Activated CD4-positive, alpha-beta T cell treated with anti-CD3 and anti-CD28 coated beads, Interleukin-2, amount 10 ng/mL, durations not matched to agents 7 days and 5 days (primary cell): ENCODE results near the gene COL5A1. TPM values are rescaled to one million over a fixed set of nuclear protein-coding genes. Genes with fewer than 3 reads are reported as not detected.

Experiments
- CTCF ChIA-PET: fragments of 350-600 bp; sonication (Branson Sonifier 250); formaldehyde crosslinking; loops from one replicate; lab custom pipeline; 2021; ENCODE audit warnings: antibody characterized with exemption; lab: Charles Lee
- POLR2A ChIA-PET: fragments of 350-600 bp; sonication (Branson Sonifier 250); formaldehyde crosslinking; loops from one replicate; lab custom pipeline; 2021; ENCODE audit warnings: antibody characterized with exemption; lab: Charles Lee
- DNase-seq: peaks from one replicate; pipeline ENCODE4 v3.0.0-alpha.2; 2020
- H3K27ac Mint-ChIP-seq: one replicate; pipeline ENCODE4 v1.8.0; 2021; ENCODE audit warnings: mild to moderate bottlenecking, moderate library complexity, mixed read lengths
- H3K27me3 Mint-ChIP-seq: one replicate; pipeline ENCODE4 v1.8.0; 2021; ENCODE audit warnings: mixed read lengths
- H3K36me3 Mint-ChIP-seq: one replicate; pipeline ENCODE4 v1.8.0; 2021; ENCODE audit warnings: low read depth, mixed read lengths
- H3K4me1 Mint-ChIP-seq: one replicate; pipeline ENCODE4 v1.8.0; 2021; ENCODE audit warnings: mixed read lengths
- H3K4me3 Mint-ChIP-seq: one replicate; pipeline ENCODE4 v1.8.0; 2021; ENCODE audit warnings: mild to moderate bottlenecking, moderate library complexity, mixed read lengths
- H3K9me3 Mint-ChIP-seq: one replicate; pipeline ENCODE4 v1.8.0; 2021; ENCODE audit warnings: mixed read lengths
- total RNA-seq, 2 experiments: library from RNA; stranded (reverse); gene quantifications; one replicate each; pipeline ENCODE4 v1.2.3, GENCODE V29; 2021

Gene COL5A1
- total RNA-seq, 2 experiments from 2014 or later: 0.15 to 0.30 TPM

DNA sequence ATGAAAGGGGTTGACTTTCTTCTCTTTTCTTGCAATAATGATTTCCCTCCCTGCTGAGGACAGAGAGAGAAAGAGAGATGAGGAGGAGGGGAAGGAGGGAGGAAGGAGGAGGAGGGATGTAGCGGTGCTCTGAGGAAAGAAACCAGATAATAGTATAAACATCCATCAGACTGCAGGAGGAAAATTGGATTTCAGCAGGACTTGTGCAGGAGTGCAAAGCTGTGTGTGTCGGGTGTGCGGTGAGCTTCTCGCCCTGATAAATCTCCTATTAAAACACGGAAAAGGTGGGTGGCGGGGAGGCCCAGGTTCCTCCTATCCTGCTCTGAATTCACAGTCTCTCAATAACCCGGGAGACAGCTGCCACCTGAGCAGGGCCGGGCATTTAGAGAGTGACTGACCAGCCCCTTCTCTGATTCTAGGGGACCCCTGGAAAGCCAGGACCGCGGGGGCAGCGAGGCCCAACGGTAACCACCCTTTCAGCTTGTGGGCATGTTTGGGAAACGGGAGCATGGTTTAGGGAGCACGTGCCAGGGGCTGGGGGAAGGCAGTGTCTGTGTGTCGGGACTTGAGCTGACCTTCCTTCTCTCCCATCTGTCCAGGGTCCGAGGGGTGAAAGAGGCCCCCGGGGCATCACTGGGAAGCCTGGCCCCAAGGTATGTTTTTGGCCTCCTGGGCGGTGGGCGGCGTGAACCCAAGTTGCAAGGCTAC is 153.2 kb downstream of the COL5A1 start:
- no peaks in the 10 kb centered on the region for H3K4me1 Mint-ChIP-seq
- H3K9me3 Mint-ChIP-seq: no peaks in the 10 kb centered on the region
- ChIA-PET CTCF (interaction anchor here (0.7 kb wide), 1 partner anchor 289 kb away, joined by 3 read pairs; no protein-coding TSS in a partner anchor), POLR2A (no interaction called here)
- no peak for DNase-seq
- H3K27ac Mint-ChIP-seq: no peak overlapping the region
- no peak overlapping the region for H3K4me3 Mint-ChIP-seq
- peaks cover 5% of the 10 kb centered on the region for H3K27me3 Mint-ChIP-seq
- H3K36me3 Mint-ChIP-seq: no peaks in the 10 kb centered on the region

DNA sequence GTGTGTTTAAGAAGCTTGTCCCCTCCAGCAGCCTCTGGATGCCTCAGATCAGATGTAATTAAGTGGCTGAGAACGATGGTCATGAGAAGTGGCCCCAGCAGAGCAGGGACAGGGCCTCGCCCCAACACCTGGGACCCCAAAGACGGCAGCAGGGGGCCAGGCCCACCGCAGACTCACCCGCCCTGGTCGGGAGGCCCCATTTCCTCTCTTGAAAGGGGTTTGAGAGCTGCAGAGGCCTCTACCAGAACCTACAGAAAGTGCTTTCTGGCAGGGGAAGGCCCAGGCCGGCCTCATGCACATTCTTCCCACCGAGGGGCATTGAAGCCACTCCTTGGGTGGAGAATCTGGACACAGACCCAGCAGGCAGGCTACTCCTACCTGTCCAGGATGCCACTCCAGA is 153.8 kb downstream of the COL5A1 start:
- H3K27ac Mint-ChIP-seq: no peak overlapping the region
- H3K36me3 Mint-ChIP-seq: no peaks in the 10 kb centered on the region
- H3K4me3 Mint-ChIP-seq: no peak overlapping the region
- DNase-seq: no peak
- POLR2A ChIA-PET: interaction anchor here (0.6 kb wide), 1 partner anchor 732 kb away, joined by 3 read pairs; no protein-coding TSS in a partner anchor
- H3K9me3 Mint-ChIP-seq: no peaks in the 10 kb centered on the region
- no peaks in the 10 kb centered on the region for H3K4me1 Mint-ChIP-seq
- CTCF ChIA-PET: no interaction called here
- peaks cover 5% of the 10 kb centered on the region for H3K27me3 Mint-ChIP-seq

DNA sequence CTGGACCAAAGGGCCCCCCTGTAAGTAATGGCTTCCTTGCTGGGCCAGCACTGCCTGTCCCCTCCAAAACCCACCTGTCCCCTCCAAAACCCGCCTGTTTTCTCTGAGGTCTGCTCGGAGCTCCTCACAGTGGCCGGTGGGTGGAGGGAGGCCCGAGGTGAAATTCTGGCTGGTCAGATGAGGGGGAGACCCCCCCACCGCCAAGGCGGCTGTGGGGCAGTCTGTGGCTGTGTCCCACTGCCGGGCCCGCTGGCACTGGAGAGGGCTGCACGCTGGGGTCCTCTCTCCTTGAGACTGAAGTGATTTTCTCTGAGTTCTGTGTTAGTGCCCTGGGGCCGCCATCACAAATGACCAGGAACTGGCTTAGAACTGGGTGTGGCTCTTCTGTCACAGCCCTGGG is 155.3 kb downstream of the COL5A1 start:
- no peak overlapping the region for H3K4me3 Mint-ChIP-seq
- H3K4me1 Mint-ChIP-seq: no peaks in the 10 kb centered on the region
- DNase-seq: no peak
- POLR2A ChIA-PET: no interaction called here
- H3K27ac Mint-ChIP-seq: no peak overlapping the region
- H3K27me3 Mint-ChIP-seq: peaks cover 5% of the 10 kb centered on the region
- no peaks in the 10 kb centered on the region for H3K9me3 Mint-ChIP-seq
- CTCF ChIA-PET: no interaction called here
- H3K36me3 Mint-ChIP-seq: no peaks in the 10 kb centered on the region

DNA sequence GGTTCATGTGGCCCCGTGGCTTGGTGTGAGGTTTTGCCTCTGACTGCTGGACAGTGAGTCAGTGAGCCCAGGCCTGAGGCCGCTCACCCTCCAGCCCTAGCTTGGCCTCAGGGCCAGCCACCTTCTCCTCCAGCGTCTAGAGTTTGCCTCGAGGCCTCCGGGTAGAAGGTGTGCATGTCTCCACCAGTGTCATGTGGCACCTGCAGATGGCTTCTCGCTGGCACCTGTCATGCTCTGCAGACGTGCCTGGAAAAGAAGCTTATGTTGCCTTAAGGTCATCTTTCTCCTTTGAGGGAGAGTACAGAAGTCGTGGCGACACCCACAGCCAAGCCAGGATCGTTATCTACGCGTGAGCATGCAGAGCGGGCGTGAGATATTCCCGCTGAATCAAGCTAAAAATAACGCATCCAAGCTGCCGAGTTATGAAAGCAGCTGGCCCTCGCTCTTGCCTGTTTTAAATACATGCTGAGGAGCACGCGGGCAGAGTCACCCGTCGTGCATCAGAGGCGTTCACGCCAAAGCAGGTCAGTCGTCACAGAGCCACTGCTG is 159.3 kb downstream of the COL5A1 start:
- no peaks in the 10 kb centered on the region for H3K9me3 Mint-ChIP-seq
- H3K4me1 Mint-ChIP-seq: no peaks in the 10 kb centered on the region
- no peaks in the 10 kb centered on the region for H3K27me3 Mint-ChIP-seq
- no peaks in the 10 kb centered on the region for H3K36me3 Mint-ChIP-seq
- H3K4me3 Mint-ChIP-seq: no peak overlapping the region
- ChIA-PET POLR2A (no interaction called here), CTCF (no interaction called here)
- no peak overlapping the region for H3K27ac Mint-ChIP-seq
- no peak for DNase-seq

DNA sequence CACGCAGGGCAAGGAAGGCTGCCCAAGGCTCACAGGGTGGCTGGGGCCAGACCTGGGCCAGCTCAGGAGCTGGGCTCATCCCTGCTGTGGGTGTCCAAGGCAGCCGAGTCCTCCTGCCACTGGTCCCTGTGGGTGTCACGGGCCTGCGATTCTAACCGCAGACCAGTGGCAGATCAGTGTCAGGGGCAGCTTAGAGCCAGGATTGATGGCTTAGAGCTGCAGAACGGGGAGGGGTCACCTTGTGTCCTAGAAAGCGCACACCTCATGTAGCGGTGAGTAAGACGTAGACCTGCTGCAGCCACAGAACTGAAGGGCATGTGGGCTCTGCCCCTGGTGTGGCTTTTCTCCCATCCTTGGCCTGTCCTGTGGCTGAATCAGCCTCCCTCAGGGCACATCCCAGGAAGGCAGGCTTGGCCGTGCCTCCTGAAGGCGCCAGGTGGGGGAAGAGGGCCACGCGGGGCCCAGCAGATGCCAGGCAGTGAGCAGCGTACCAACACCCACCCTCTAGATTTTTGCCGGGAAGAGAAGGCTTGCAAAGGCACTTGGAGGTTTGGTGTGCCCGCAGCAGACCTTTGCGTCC is 160.7 kb downstream of the COL5A1 start:
- Mint-ChIP-seq H3K36me3 (no peaks in the 10 kb centered on the region), H3K4me3 (no peak overlapping the region), H3K4me1 (no peaks in the 10 kb centered on the region), H3K27ac (no peak overlapping the region), H3K27me3 (no peaks in the 10 kb centered on the region), H3K9me3 (no peaks in the 10 kb centered on the region)
- CTCF ChIA-PET: no interaction called here
- POLR2A ChIA-PET: no interaction called here
- no peak for DNase-seq

DNA sequence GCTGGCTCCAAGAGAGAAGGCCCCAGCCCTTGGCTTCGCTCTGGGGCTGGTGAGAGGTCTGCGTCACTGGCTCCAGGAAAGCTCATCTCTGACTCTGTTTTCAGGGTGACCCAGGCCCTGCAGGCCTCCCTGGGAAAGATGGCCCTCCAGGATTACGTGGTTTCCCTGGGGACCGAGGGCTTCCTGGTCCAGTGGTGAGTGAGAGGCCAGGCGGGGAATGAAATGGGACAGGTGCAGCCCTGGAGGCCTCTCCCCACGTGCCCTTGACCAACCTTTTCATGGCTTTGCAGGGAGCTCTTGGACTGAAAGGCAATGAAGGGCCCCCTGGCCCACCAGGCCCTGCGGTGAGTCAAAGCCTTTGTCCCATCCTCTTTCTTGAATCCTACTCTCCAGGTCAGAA is 163.3 kb downstream of the COL5A1 start:
- no peaks in the 10 kb centered on the region for H3K36me3 Mint-ChIP-seq
- no peak overlapping the region for H3K4me3 Mint-ChIP-seq
- ChIA-PET CTCF (no interaction called here), POLR2A (no interaction called here)
- H3K4me1 Mint-ChIP-seq: no peaks in the 10 kb centered on the region
- no peak overlapping the region for H3K27ac Mint-ChIP-seq
- no peaks in the 10 kb centered on the region for H3K9me3 Mint-ChIP-seq
- DNase-seq: no peak
- no peaks in the 10 kb centered on the region for H3K27me3 Mint-ChIP-seq

DNA sequence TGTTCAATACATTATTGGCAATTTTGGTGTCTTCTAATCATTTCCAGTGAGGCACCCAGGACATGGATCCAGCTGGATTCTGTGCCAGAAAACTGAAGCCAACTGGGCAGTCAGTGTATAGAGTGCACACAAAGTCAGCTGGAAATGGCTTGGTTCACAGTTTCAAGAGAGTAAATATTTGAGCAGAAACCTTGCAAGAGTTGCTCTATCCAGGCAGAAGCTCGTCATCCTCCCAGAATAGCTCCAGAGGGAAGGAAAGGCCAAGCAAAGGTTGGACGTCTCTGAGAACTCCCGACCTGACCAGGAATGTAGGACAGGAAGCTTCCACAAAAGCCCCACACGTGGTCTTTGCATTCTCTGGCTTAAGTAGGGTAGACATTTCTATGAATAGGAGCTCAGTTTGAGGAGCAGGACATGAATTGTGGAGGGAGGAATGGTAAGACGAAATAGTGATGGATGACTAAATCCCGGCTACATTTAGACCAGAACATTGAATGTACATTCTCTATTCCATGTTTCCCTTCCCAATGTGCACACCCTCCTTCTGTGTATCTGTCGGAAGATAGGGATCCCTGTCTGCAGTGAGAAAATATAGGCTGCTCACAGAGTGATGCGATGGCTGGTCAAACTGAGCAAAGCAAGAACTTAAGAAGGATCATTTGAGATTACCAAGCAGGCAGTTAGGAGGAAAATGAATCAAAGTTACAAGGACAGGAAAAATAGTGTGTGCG is 166.3 kb downstream of the COL5A1 start:
- no peaks in the 10 kb centered on the region for H3K9me3 Mint-ChIP-seq
- no peak overlapping the region for H3K27ac Mint-ChIP-seq
- ChIA-PET POLR2A (interaction anchor here (0.6 kb wide), 1 partner anchor 109 kb away, joined by 4 read pairs; no protein-coding TSS in a partner anchor), CTCF (no interaction called here)
- H3K4me1 Mint-ChIP-seq: no peaks in the 10 kb centered on the region
- no peak for DNase-seq
- no peaks in the 10 kb centered on the region for H3K27me3 Mint-ChIP-seq
- no peak overlapping the region for H3K4me3 Mint-ChIP-seq
- H3K36me3 Mint-ChIP-seq: no peaks in the 10 kb centered on the region

DNA sequence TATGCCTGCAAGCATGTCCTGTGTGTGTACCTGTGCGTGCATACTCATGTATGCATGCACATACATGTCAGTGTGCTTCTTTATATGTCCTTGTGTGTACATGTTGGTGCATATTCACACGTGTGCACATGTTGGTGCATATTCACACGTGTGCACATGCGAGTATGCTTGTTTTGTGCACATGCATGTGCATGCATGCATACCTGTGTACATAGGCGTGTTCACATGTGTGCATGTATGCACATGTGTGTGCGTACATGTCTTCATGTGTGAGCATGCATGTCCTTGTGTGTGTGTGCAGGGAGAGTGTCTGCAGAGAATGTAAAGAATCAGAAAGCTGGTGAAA is 166.8 kb downstream of the COL5A1 start:
- CTCF ChIA-PET: no interaction called here
- no peaks in the 10 kb centered on the region for H3K36me3 Mint-ChIP-seq
- no peak overlapping the region for H3K4me3 Mint-ChIP-seq
- no peaks in the 10 kb centered on the region for H3K27me3 Mint-ChIP-seq
- H3K27ac Mint-ChIP-seq: no peak overlapping the region
- DNase-seq: no peak
- no peaks in the 10 kb centered on the region for H3K9me3 Mint-ChIP-seq
- H3K4me1 Mint-ChIP-seq: no peaks in the 10 kb centered on the region
- POLR2A ChIA-PET: no interaction called here

DNA sequence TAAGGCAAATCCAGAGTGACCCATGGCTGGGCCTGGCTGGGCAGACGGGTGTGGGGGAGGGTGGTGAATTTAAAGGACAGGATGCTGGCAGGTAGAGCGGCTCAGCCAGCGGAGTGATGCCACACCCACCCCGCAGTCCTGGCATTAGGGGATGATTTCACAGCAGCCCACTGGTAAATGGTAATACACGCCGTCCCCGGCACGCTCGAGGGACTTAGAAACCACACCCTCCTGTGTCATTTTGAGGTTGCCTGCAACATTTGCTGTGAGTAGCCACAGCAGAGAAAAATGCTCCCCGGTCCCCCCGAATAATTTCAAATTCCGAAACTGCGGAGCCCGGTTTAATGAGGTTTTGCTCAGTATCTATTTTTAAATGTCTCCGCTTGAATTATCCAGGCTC is 167.7 kb downstream of the COL5A1 start:
- Mint-ChIP-seq H3K4me3 (no peak overlapping the region), H3K36me3 (no peaks in the 10 kb centered on the region), H3K4me1 (no peaks in the 10 kb centered on the region), H3K9me3 (no peaks in the 10 kb centered on the region), H3K27ac (no peak overlapping the region), H3K27me3 (no peaks in the 10 kb centered on the region)
- ChIA-PET POLR2A (no interaction called here), CTCF (no interaction called here)
- DNase-seq: no peak

DNA sequence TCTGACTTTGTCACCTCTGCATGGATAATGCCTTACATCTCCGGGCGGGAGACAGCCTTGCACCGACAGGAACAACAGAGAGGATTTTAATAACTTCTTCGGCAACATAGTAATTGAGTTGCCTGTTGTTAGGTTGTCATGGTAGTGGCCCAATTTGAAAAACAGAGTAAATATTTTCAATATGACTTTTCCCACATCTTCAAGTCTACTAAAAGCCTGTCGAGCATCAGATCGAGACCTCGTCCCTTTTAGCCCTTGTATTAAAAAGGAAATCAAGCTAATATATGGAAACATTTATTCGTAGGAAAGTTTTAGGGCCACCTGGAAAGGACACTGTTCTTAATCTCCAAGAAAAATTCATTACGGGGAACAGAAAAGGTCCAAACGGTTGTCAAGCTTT is 168.2 kb downstream of the COL5A1 start:
- no peaks in the 10 kb centered on the region for H3K9me3 Mint-ChIP-seq
- DNase-seq: no peak
- no peaks in the 10 kb centered on the region for H3K36me3 Mint-ChIP-seq
- H3K4me3 Mint-ChIP-seq: no peak overlapping the region
- no peaks in the 10 kb centered on the region for H3K4me1 Mint-ChIP-seq
- POLR2A ChIA-PET: no interaction called here
- CTCF ChIA-PET: no interaction called here
- no peaks in the 10 kb centered on the region for H3K27me3 Mint-ChIP-seq
- no peak overlapping the region for H3K27ac Mint-ChIP-seq

DNA sequence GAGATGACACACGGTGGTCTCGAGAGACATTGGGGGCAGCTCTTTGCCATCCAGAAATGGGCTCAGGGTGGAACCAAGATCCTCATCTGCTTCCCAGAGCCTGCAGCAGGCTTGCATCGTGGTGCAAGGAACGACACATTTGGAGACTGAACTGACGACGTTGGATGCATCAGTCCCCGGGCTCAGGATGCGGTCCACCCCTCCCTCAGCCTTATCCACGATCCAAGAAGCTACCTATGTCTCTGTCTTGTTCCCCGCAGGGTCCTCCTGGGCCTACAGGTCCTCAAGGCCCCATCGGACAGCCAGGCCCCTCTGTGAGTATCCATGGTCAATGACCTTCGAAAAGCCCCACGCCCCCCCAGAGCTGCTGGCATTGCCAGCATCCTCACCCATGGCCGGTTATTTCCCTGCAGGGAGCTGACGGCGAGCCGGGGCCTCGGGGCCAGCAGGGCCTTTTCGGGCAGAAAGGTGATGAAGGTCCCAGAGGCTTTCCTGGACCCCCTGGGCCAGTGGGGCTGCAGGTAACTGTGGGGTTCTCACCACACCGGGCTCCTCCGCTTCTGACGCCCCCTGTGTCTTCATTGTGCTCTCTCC is 169.6 kb downstream of the COL5A1 start:
- no peak overlapping the region for H3K27ac Mint-ChIP-seq
- no peaks in the 10 kb centered on the region for H3K36me3 Mint-ChIP-seq
- no peaks in the 10 kb centered on the region for H3K9me3 Mint-ChIP-seq
- no peak for DNase-seq
- no peak overlapping the region for H3K4me3 Mint-ChIP-seq
- CTCF ChIA-PET: no interaction called here
- POLR2A ChIA-PET: no interaction called here
- H3K27me3 Mint-ChIP-seq: no peaks in the 10 kb centered on the region
- H3K4me1 Mint-ChIP-seq: no peaks in the 10 kb centered on the region

DNA sequence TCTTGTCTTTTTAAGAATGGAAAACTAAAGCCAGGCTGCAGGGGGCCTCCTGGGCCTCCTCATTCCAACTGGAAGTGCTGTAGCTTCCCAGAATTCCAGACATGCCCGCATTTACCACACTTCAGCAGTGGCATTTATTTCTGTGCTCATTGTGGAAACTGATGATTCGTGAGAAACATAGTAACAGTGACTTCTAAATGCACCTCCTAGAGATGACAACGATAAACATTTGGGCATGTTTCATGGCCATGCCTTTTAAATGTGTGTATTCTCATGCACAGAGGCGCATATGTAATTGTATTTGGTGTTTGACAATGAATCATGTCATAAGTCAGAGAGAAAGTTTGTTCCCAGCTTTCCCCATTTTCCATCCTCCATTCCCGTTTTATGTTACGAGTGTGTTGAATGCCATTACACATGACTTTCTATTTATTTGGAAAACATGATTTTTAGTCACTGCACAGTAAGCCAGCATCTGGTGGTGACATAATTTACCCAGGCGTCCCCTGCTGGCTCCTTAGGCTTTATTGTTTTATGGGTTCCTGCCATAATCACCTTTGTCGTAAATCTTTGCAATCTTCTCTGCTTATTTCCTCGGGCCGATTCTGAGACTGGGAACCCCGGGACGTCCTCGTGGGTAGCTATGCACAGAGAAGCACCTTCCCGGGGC is 170.2 kb downstream of the COL5A1 start:
- DNase-seq: no peak
- no peak overlapping the region for H3K27ac Mint-ChIP-seq
- H3K27me3 Mint-ChIP-seq: no peaks in the 10 kb centered on the region
- ChIA-PET POLR2A (no interaction called here), CTCF (no interaction called here)
- no peaks in the 10 kb centered on the region for H3K36me3 Mint-ChIP-seq
- H3K9me3 Mint-ChIP-seq: no peaks in the 10 kb centered on the region
- no peak overlapping the region for H3K4me3 Mint-ChIP-seq
- no peaks in the 10 kb centered on the region for H3K4me1 Mint-ChIP-seq

DNA sequence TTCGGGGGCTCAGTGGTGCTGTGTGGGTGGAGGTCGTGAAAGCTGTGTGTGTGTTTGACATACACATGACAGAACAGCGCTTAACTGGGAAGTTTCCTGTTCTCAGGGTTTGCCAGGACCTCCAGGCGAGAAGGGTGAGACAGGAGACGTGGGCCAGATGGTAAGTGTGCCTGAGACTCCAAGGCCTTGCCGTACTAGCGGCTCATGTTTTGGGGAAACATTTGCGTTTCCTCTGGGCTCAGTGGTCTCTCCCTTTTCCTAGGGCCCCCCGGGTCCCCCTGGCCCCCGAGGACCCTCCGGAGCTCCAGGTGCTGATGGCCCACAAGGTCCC is 170.7 kb downstream of the COL5A1 start:
- Mint-ChIP-seq H3K27me3 (no peaks in the 10 kb centered on the region), H3K4me1 (no peaks in the 10 kb centered on the region), H3K4me3 (no peak overlapping the region), H3K27ac (no peak overlapping the region), H3K36me3 (no peaks in the 10 kb centered on the region), H3K9me3 (no peaks in the 10 kb centered on the region)
- POLR2A ChIA-PET: no interaction called here
- CTCF ChIA-PET: no interaction called here
- DNase-seq: no peak
